ENCODE measurements around the gene BDH2.

The BDH2 gene

GRCh38 chr4:103046416-103047290 is 53.0 kb downstream of the BDH2 start:
- DNase-seq: peak; percentile 59

GRCh38 chr4:103044183-103044582 is 55.5 kb downstream of the BDH2 start:
- in situ Hi-C loops (cut with MboI; ENCODE audit: low pct_unique_long_range_greater_than_20kb, low sequenced_read_pairs): no loop called here
- no peak for DNase-seq

More at GRCh38 chr4:103046416-103047290, 53.0 kb downstream of the BDH2 start:
- in situ Hi-C loops (cut with MboI; ENCODE audit: low pct_unique_long_range_greater_than_20kb, low sequenced_read_pairs): no loop called here

GRCh38 chr4:103036169-103036568 is 63.5 kb downstream of the BDH2 start:
- no peak for DNase-seq
- in situ Hi-C loops (cut with MboI; ENCODE audit: low pct_unique_long_range_greater_than_20kb, low sequenced_read_pairs): no loop called here

GRCh38 chr4:103032574-103032973 is 67.1 kb downstream of the BDH2 start:
- in situ Hi-C loops (cut with MboI; ENCODE audit: low pct_unique_long_range_greater_than_20kb, low sequenced_read_pairs): no loop called here
- peak; percentile 60 for DNase-seq

- DNase-seq: no peak
- in situ Hi-C loops (cut with MboI; ENCODE audit: low pct_unique_long_range_greater_than_20kb, low sequenced_read_pairs): no loop called here
Observed at GRCh38 chr4:103030791-103031190, 68.8 kb downstream of the BDH2 start.

GRCh38 chr4:103029300-103029699 is 70.3 kb downstream of the BDH2 start:
- DNase-seq: no peak
- in situ Hi-C loops (cut with MboI; ENCODE audit: low pct_unique_long_range_greater_than_20kb, low sequenced_read_pairs): no loop called here

All from KBM-7 (cell line).